Trophoblast cell (in vitro differentiated cells and primary cell): ENCODE measurements around the gene ABCC3.

ENCODE experiments used
- DNase-seq, 2 donors: peaks; one replicate each; pipeline ENCODE4 v3.0.0-alpha.2; 2016
- H2AFZ ChIP-seq: 2 replicates; pipeline ENCODE4 v1.6.1; 2013; ENCODE audit warnings: low read length, moderate library complexity, mild to moderate bottlenecking; ENCODE audit not compliant: insufficient read depth, poor library complexity
- H2AK5ac ChIP-seq: 2 replicates; pipeline ENCODE4 v1.6.1; 2013; ENCODE audit warnings: mild to moderate bottlenecking, low read length
- H2BK120ac ChIP-seq: 2 replicates; pipeline ENCODE4 v1.6.1; 2013; ENCODE audit warnings: low read length, mild to moderate bottlenecking, moderate library complexity; ENCODE audit not compliant: insufficient read depth, poor library complexity
- H2BK12ac ChIP-seq: 2 replicates; pipeline ENCODE4 v1.6.1; 2013; ENCODE audit warnings: mild to moderate bottlenecking, low read length, moderate library complexity
- H2BK5ac ChIP-seq: 2 replicates; pipeline ENCODE4 v1.6.1; 2013; ENCODE audit warnings: low read length, low read depth, moderate library complexity, mild to moderate bottlenecking; ENCODE audit not compliant: poor library complexity
- H3K14ac ChIP-seq: 2 replicates; pipeline ENCODE4 v1.6.1; 2013; ENCODE audit warnings: mild to moderate bottlenecking, low read length
- H3K18ac ChIP-seq: 2 replicates; pipeline ENCODE4 v1.6.1; 2013; ENCODE audit warnings: mild to moderate bottlenecking, low read length
- H3K23ac ChIP-seq: 2 replicates; pipeline ENCODE4 v1.6.1; 2013; ENCODE audit warnings: low read length
- H3K27ac ChIP-seq: 2 replicates; pipeline ENCODE4 v1.5.1; 2013; ENCODE audit warnings: low read depth, mild to moderate bottlenecking, inconsistent platforms, low read length, moderate library complexity
- H3K27me3 ChIP-seq: 2 replicates; pipeline ENCODE4 v1.6.1; 2013; ENCODE audit warnings: inconsistent platforms, mild to moderate bottlenecking, low read length, moderate library complexity; ENCODE audit not compliant: insufficient read depth
- H3K36me3 ChIP-seq, 2 experiments: 1 replicate in 1 of 2; 2 replicates in 1 of 2; pipeline ENCODE4 v1.6.1; 2013; ENCODE audit warnings: low read length in 2 of 2, mild to moderate bottlenecking in 2 of 2, moderate library complexity in 1 of 2; ENCODE audit not compliant: insufficient read depth in 2 of 2, control insufficient read depth in 1 of 2
- H3K4ac ChIP-seq: 2 replicates; pipeline ENCODE4 v1.6.1; 2013; ENCODE audit warnings: low read depth, mild to moderate bottlenecking, low read length, moderate library complexity
- H3K4me1 ChIP-seq, 2 experiments: 1 replicate in 1 of 2; 2 replicates in 1 of 2; pipeline ENCODE4 v1.6.1; 2013; ENCODE audit warnings: low read length in 2 of 2, mild to moderate bottlenecking in 2 of 2, moderate library complexity in 1 of 2; ENCODE audit not compliant: insufficient read depth in 2 of 2, control insufficient read depth in 1 of 2
- H3K4me2 ChIP-seq: 2 replicates; pipeline ENCODE4 v1.6.1; 2013; ENCODE audit warnings: inconsistent platforms, mild to moderate bottlenecking, low read length, moderate library complexity
- H3K4me3 ChIP-seq: 2 replicates; pipeline ENCODE4 v1.5.1; 2013; ENCODE audit warnings: mild to moderate bottlenecking, low read depth, low read length, inconsistent platforms
- H3K79me1 ChIP-seq: one replicate; pipeline ENCODE4 v1.6.1; 2013; ENCODE audit warnings: low read length
- H3K79me2 ChIP-seq: 2 replicates; pipeline ENCODE4 v1.6.1; 2013; ENCODE audit warnings: low read length, mild to moderate bottlenecking; ENCODE audit not compliant: control insufficient read depth, insufficient read depth, poor library complexity
- H3K9ac ChIP-seq: 2 replicates; pipeline ENCODE4 v1.6.1; 2013; ENCODE audit warnings: mild to moderate bottlenecking, low read length
- H3K9me3 ChIP-seq: 2 replicates; pipeline ENCODE4 v1.6.1; 2013; ENCODE audit warnings: low read depth, mild to moderate bottlenecking, control low read depth, inconsistent platforms, low read length; ENCODE audit not compliant: insufficient read depth
- H4K12ac ChIP-seq: 2 replicates; pipeline ENCODE4 v1.6.1; 2013; ENCODE audit warnings: low read depth, mild to moderate bottlenecking, low read length, moderate library complexity
- H4K8ac ChIP-seq: 2 replicates; pipeline ENCODE4 v1.6.1; 2013; ENCODE audit warnings: low read depth, mild to moderate bottlenecking, low read length, moderate library complexity
- H4K91ac ChIP-seq: one replicate; pipeline ENCODE4 v1.6.1; 2013; ENCODE audit warnings: low read depth, mild to moderate bottlenecking, low read length, moderate library complexity
- WGBS: extraction: QIAGEN DNeasy Blood & Tissue Kit; methylation state at CpG from one replicate; pipeline ENCODE4 v1.1.7; 2013; ENCODE audit warnings: missing lambda C conversion rate; ENCODE audit not compliant: insufficient read length, insufficient coverage; ENCODE audit errors: extremely low coverage; 5-methylcytosine and 5-hydroxymethylcytosine counted together

ABCC3 gene

GRCh38 chr17:50656509-50656908, 21.8 kb downstream of the ABCC3 start:
- peaks cover 21 to 29% of the 10 kb centered on the region in 2 experiments for H3K4me1 ChIP-seq
- no peak overlapping the region for H4K12ac ChIP-seq
- no peaks in the 10 kb centered on the region for H3K27me3 ChIP-seq
- peaks cover 2% of the 10 kb centered on the region for H3K79me2 ChIP-seq
- H3K9me3 ChIP-seq = no peaks in the 10 kb centered on the region
- no peak overlapping the region for H2BK5ac ChIP-seq
- H2BK12ac ChIP-seq = no peak overlapping the region
- H3K4ac ChIP-seq = no peak overlapping the region
- no peak for DNase-seq
- H3K4me3 ChIP-seq = no peak overlapping the region
- H2BK120ac ChIP-seq = no peak overlapping the region
- no peak overlapping the region for H4K8ac ChIP-seq
- no peak overlapping the region for H3K4me2 ChIP-seq
- no peak overlapping the region for H3K18ac ChIP-seq
- H3K14ac ChIP-seq = no peak overlapping the region
- H3K27ac ChIP-seq = no peak overlapping the region
- no peak overlapping the region for H4K91ac ChIP-seq
- no peak overlapping the region for H3K9ac ChIP-seq
- no peak overlapping the region for H2AFZ ChIP-seq
- H3K23ac ChIP-seq = no peak overlapping the region
- H3K79me1 ChIP-seq = peaks cover 13% of the 10 kb centered on the region
- H3K36me3 ChIP-seq = no peaks in the 10 kb centered on the region
- no CpG with 5 or more reads among the region's 5 CpGs for WGBS
- no peak overlapping the region for H2AK5ac ChIP-seq

- no peak overlapping the region for H2AFZ ChIP-seq
- H4K91ac ChIP-seq = no peak overlapping the region
- H3K4ac ChIP-seq = no peak overlapping the region
- H2AK5ac ChIP-seq = no peak overlapping the region
- no peak overlapping the region for H3K23ac ChIP-seq
- H3K79me1 ChIP-seq = peaks cover 17% of the 10 kb centered on the region
- H3K18ac ChIP-seq = no peak overlapping the region
- H3K36me3 ChIP-seq = no peaks in the 10 kb centered on the region
- peaks cover 23 to 34% of the 10 kb centered on the region in 2 experiments for H3K4me1 ChIP-seq
- WGBS = no CpG with 5 or more reads among the region's 7 CpGs
- H2BK12ac ChIP-seq = no peak overlapping the region
- H3K9me3 ChIP-seq = no peaks in the 10 kb centered on the region
- H3K4me2 ChIP-seq = no peak overlapping the region
- no peak overlapping the region for H4K8ac ChIP-seq
- DNase-seq = no peak
- no peaks in the 10 kb centered on the region for H3K27me3 ChIP-seq
- no peak overlapping the region for H3K4me3 ChIP-seq
- peaks cover 2% of the 10 kb centered on the region for H3K79me2 ChIP-seq
- H4K12ac ChIP-seq = no peak overlapping the region
- no peak overlapping the region for H3K9ac ChIP-seq
- no peak overlapping the region for H2BK120ac ChIP-seq
- H3K14ac ChIP-seq = no peak overlapping the region
- no peak overlapping the region for H3K27ac ChIP-seq
- H2BK5ac ChIP-seq = no peak overlapping the region
Observed at GRCh38 chr17:50657054-50657453, 22.4 kb downstream of the ABCC3 start.

GRCh38 chr17:50657627-50658026, 22.9 kb downstream of the ABCC3 start:
- Histone ChIP-seq H2BK120ac (no peak overlapping the region), H2BK5ac (no peak overlapping the region), H3K4me1 (peaks cover 26 to 36% of the 10 kb centered on the region in 2 experiments), H3K4me3 (no peak overlapping the region), H3K79me1 (peaks cover 21% of the 10 kb centered on the region), H4K12ac (no peak overlapping the region), H3K27ac (no peak overlapping the region), H3K9me3 (no peaks in the 10 kb centered on the region), H4K8ac (no peak overlapping the region), H3K18ac (no peak overlapping the region), H4K91ac (no peak overlapping the region), H2AK5ac (no peak overlapping the region), H3K36me3 (no peaks in the 10 kb centered on the region), H2BK12ac (no peak overlapping the region), H3K4ac (no peak overlapping the region), H3K9ac (no peak overlapping the region), H3K79me2 (peaks cover 2% of the 10 kb centered on the region), H3K14ac (no peak overlapping the region), H3K4me2 (no peak overlapping the region), H2AFZ (no peak overlapping the region), H3K27me3 (no peaks in the 10 kb centered on the region), H3K23ac (no peak overlapping the region)
- no CpG with 5 or more reads among the region's 7 CpGs for WGBS
- DNase-seq = no peak

- Histone ChIP-seq H3K14ac (no peak overlapping the region), H3K18ac (no peak overlapping the region), H3K4me2 (no peak overlapping the region), H2BK5ac (no peak overlapping the region), H4K91ac (no peak overlapping the region), H3K79me1 (peaks cover 21% of the 10 kb centered on the region), H3K27me3 (no peaks in the 10 kb centered on the region), H4K12ac (no peak overlapping the region), H3K27ac (no peak overlapping the region), H3K79me2 (peaks cover 2% of the 10 kb centered on the region), H3K4me1 (peaks cover 26 to 36% of the 10 kb centered on the region in 2 experiments), H3K9me3 (no peaks in the 10 kb centered on the region), H2BK120ac (no peak overlapping the region), H3K4me3 (no peak overlapping the region), H4K8ac (no peak overlapping the region), H3K23ac (no peak overlapping the region), H2BK12ac (no peak overlapping the region), H2AK5ac (no peak overlapping the region), H3K4ac (no peak overlapping the region), H3K9ac (no peak overlapping the region), H3K36me3 (no peaks in the 10 kb centered on the region), H2AFZ (no peak overlapping the region)
- no peak for DNase-seq
- no CpG with 5 or more reads among the region's 6 CpGs for WGBS
Observed at GRCh38 chr17:50658616-50659015, 23.9 kb downstream of the ABCC3 start.
